NCI-H82 (cell line): ENCODE results near the gene KRTAP3-2.
"Not testable (repeated sequence)": the region's sequence is repeated elsewhere in the genome, so short reads cannot be mapped to it uniquely, and the experiment has no call there.

ENCODE experiments used
- DNase-seq: peaks from one replicate; lab custom pipeline; 2025; lab: John Stamatoyannopoulos, UW

Gene KRTAP3-2

DNA sequence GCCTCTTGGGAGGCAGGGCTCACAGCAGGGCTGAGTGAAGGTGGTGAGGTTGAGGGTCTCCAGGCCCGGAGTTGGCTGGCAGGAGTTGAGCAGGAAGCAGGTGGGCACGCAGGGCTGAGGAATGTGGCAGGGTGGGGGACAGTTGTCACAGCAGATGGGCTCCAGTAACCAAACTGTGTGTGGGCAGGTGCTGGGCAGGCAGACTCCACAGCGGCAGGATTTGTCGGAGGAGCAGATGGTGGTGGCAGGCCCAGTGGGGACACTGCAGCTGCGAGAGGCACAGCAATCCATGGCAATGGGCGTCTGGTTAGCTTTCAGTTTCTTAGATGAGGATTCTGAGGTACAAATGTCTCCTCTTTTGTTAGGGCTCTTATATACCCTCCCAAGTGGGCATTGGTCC is at the start of gene KRTAP3-2:
TSS of gene KRTAP3-2 (minus strand) at position 344 of the 400 bp plus-strand sequence. CDS start at position 291, 53 bp downstream.
- peak; percentile 5 for DNase-seq

DNA sequence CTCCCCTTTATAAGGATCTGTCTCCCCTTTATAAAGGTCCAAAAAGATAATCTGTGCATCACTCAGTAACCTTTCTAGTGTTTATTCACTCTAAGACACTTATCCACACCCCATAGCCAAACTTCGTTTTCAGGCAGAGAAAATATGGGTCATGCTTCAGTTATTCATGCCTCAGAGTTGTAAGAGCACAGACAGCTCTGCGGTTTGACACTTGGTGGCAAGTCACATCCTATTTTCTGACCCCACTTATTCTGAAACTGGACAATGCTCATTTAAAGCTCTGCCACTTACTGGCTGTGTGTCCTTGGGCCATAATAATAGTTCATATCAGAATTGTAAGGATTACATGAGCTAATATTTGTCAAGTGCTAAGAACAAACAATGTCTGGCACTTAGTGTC is 49.4 kb upstream of the KRTAP3-2 start:
- DNase-seq: no peak

DNA sequence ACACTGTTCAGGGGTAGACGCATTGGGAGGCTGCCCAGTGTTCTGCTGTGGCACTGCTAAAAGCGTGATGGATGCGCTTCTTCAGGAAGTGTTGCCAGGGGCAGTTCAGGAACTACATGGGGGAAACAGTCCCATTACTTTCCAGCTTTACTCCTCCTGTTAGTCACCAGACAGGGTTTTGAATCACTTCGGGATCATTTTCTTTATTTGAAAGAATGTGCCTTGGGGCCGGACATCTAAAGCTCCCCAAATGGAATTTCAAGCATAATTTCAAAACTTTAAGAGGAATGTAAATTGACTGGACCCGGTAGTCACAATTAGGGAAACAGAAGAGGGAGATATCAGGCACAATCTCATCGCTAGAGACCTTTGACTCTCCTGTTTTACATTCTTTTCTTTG is 48.7 kb upstream of the KRTAP3-2 start:
- no peak for DNase-seq

DNA sequence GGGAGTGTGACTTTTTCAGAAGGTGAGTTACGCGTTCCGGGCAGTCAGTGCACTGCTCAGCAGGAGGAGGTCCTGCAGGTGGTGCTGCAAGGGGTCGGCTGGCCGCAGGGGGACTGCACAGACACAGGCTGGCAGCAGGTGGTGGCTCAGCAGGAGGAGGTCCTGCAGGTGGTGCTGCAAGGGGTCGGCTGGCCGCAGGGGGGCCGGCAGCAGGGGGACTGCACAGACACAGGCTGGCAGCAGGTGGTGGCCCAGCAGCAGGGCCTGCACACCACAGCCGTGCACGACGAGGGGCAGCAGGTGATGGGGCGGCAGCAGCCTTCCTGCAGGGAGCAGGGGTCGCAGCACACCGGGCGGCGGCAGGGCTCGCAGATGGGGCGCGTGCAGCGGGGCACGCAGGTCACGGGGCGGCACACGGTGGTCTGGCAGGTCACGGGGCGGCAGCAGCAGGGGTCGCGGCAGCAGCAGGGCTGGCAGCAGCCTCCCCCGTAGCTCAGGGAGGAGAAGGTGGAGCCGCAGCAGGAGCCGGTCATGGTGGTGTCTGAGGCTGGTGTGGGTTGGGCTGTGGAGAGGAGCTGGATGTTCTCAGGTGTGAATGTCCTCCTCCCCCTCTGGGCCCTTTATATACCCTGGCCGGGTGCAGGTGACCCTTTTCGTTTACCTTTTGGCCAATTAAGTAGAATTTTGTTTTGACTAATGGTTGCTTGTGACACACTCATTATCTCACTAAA is 47.2 kb upstream of the KRTAP3-2 start, which contains the start of gene KRTAP2-1:
TSS of gene KRTAP2-1 (minus strand) at position 582 of the 731 bp plus-strand sequence. CDS start at position 533, 49 bp downstream.
- not testable (repeated sequence) for DNase-seq

DNA sequence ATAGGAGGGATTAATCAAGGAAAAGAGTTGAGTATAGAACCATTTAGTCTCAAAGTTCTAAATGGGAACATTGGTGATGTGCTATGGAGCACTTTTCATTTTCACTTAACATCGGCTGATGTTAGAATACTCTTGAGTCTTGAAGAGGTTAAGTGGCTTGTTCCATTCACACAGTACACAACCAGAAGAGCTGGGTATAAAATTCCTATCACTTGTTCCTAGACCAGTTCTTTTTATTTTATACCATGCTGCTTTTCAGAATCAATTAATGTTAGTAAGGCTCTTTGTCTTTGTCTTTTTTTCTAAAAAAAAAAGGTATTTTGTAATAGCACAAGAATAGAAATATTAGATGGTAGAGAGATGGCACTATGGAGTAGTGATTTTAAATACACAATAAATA is 43.2 kb upstream of the KRTAP3-2 start:
- no peak for DNase-seq

DNA sequence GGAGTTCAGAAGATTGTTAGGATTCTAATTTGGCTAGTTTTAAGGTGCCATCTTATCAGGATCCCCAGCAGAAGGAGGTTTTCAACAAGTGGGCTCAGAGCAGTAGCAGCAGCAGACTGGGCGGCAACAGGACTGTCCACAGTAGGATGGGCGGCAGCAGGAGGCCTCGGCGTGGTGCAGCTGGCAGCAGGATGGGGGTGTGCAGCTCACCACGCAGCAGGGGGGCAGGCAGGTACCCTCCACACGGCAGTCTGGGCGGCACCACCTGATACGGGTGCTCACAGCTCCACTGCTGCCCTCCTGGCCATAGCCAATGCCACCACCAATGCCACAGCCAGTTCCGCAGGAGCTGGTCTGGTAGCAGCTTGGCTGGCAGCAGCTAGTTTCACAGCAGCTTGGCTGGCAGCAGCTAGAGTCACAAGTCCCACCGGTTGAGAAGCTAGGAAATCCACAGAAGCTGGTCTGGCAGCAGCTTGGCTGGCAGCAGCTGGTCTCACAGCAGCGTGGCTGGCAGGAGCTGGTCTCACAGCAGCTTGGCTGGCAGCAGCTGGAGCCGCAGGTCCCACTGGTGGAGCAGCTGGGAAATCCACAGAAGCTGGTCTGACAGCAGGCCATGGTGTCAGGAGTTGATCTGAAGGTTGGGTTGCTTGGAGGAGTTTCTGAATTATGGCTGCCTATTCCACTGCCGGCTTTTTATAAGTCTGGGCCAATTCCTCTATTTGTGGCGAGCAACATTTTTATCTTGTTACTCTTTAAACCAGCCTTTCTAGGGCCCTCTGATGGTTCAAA is 41.3 kb upstream of the KRTAP3-2 start, which contains the start of gene KRTAP1-1:
TSS of gene KRTAP1-1 (minus strand) at position 668 of the 789 bp plus-strand sequence. CDS start at position 615, 53 bp downstream.
- DNase-seq: not testable (repeated sequence)

DNA sequence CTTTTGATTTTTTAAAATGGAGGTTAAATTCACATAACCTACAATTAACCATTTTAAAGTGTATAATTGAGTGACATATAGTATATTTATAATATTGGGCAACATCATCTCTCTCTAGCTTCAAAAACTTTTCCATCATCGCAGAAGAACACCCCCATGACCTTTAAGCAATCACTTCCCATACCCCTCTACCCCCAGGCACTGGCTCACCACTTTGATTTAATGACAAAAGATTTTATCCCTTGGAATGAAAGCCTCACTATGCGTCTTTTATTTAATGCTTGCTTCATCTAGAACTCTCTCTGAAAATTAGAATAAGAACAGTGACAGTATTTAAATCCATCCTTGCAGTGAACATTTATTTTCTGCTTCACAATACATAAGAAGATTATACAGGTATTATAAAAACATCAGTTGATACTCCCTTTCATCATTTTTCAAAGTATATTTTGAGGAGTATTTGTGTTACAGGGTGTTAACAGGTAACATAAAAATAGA is 38.2 kb upstream of the KRTAP3-2 start:
- DNase-seq: no peak

DNA sequence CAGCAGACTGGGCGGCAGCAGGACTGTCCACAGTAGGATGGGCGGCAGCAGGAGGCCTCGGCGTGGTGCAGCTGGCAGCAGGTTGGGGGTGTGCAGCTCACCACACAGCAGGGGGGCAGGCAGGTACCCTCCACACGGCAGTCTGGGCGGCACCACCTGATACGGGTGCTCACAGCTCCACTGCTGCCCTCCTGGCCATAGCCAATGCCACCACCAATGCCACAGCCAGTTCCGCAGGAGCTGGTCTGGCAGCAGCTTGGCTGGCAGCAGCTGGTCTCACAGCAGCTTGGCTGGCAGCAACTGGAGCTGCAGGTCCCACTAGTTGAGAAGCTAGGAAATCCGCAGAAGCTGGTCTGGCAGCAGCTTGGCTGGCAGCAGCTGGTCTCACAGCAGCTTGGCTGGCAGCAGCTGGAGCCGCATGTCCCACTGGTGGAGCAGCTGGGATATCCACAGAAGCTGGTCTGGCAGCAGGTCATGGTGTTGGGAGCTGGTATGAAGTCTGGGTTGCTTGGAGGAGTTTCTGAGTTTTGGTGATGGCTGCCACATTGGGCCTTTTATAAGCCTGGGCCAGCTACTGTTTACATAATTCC is 34.7 kb upstream of the KRTAP3-2 start, which contains the start of gene KRTAP1-3:
TSS of gene KRTAP1-3 (minus strand) at position 529 of the 590 bp plus-strand sequence. CDS start at position 476, 53 bp downstream.
- not testable (repeated sequence) for DNase-seq

DNA sequence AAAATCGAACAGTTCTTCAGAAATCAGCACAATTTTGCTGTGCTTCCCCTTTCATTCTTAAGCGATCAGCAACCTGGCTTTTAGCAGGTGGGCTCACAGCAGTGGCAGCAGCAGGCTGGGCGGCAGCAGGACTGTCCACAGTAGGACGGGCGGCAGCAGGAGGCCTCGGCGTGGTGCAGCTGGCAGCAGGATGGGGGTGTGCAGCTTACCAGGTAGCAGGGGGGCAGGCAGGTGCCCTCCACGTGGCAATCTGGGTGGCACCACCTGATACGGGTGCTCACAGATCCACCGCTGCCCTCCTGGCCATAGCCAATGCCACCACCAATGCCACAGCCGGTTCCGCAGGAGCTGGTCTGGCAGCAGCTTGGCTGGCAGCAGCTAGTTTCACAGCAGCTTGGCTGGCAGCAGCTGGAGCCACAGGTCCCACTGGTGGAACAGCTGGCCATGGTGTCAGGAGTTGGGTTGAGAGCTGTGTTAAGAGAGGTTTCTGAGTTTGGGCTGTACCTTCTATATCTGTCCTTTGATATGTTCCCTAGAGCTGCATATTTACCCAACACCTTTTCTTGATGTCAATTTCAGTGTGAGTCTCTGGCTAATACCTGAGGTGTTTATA is 30.0 kb upstream of the KRTAP3-2 start, which contains the start of gene KRTAP1-4:
TSS of gene KRTAP1-4 (minus strand) at position 563 of the 613 bp plus-strand sequence. CDS start at position 446, 117 bp downstream.
- DNase-seq: no peak

DNA sequence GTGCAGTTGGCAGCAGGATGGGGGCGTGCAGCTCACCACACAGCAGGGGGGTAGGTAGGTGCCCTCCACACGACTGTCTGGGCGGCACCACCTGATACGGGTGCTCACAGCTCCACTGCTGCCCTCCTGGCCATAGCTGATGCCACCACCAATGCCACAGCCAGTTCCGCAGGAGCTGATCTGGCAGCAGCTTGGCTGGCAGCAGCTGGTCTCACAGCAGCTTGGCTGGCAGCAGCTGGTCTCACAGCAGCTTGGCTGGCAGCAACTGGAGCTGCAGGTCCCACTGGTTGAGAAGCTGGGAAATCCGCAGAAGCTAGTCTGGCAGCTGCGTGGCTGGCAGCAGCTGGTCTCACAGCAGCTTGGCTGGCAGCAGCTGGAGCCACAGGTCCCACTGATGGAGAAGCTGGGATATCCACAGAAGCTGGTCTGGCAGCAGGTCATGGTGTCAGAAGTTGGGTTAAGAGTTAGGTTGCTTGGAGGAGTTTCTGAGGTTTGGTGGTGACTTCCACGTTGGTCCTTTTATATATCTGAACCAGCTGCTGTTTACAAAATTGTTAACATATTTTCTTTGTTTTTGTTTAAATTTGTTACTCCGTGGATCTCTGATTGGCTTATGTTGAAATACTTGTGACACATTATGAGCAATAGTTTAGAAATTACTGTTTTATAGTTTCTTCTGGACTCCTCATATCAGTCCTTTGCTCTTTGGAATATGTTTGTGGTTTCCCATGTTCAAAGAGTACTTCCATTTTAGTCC is 27.2 kb upstream of the KRTAP3-2 start, which contains the start of gene KRTAP1-5:
TSS of gene KRTAP1-5 (minus strand) at position 494 of the 757 bp plus-strand sequence. CDS start at position 441, 53 bp downstream.
- no peak for DNase-seq

DNA sequence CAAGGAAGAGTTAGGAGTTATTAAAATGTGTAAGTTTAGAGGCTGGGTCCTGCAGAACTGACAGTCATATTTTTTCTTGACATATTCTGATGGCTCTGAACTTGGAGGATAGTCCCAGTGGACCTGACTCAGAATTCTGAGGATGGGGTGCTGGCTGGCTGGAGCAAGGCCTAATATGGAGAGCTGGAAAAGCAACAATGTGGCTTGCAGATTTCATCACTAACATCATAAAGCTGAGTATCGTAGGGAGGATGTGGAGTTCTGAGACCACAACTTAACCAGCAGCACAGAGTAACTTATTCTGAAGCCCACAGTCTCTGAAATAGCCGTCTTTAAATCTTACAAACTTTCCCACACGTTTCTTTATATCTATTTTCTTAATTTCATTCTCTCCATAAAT is 25.0 kb upstream of the KRTAP3-2 start:
- DNase-seq: no peak

DNA sequence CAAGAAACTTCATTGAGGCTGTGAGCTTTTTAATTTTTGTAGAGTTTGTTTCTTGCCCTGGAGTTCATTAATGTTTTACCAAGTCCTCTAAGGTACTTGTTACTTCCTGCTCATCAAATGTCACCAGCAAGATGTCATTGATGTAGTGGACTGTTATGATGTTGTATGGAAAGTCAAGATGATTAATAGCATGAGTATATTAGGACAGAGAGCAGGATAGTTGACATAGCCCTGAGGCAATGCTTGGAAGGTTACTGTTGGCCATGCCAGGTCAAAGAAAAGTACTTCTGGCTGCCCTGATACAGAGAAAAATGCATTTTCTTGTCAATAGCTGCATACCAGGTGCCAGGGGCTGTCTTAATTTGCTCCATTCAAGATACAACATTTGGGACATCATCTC is 20.6 kb upstream of the KRTAP3-2 start:
- DNase-seq: no peak

DNA sequence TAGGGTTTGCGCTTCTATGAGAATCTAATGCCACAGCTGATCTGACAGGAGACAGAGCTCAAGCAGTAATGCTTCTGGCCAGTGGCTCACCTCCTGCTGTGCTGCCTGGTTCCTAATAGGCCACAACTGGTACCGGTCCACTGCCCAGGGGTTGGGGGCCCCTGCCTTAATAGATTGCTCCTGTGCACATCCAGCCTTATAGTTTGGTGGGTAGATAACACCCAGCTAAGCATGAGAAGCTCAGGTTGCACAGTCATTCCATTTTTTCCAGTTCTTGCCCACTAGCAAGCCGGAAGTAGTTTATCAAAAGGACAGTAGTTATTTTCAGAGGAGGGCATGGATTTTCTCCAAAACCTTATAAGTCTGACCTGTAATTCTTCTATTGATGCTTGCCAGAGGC is 19.7 kb upstream of the KRTAP3-2 start:
- no peak for DNase-seq

DNA sequence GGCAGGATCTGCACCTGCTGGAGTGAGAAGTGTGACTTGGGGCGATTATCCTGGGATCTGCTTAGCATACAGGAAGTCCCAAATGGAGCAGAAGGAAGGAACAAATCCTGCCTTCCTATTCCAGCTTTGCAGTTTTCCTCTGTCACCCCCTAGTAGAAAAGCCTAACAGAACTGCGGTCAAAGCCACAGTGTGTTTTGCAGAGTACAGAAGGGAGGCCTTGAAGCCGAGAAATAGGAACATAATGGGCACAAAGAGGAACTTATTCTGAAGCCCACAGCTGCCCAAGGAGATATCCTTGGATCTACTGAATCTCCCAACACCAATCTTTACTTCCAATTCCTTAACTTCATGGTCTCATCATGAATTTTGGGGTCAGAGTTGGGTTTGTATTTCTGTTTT is 18.8 kb upstream of the KRTAP3-2 start:
- DNase-seq: no peak

DNA sequence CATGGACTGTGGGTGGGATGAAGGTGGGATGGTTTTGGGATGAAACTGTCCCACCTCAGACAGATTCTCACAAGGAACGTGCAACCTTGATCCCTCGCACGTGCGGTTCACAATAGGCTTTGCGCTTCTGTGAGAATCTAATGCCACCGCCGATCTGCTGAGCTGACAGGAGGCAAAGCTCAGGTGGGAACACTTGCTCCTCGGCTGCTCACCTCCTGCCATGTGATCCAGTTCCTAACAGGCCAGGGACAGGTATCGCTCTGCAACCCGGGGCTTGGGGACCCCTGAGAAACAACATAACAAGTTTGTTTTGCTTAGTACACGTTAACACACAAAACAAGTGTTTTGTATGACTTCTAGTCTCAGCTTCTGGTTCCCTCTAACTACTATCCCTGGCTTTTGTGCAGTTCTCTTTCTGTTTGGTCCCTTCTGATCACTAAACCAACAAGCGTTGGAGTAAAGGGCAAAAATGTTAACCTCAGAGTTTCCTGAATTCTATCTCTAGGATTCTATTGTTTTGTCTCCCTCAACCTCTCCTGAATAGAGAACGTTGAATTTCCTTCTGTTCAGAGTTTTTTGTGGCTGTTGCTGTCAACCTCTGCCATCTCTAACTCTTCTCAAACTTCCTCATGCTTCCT is 17.0 kb upstream of the KRTAP3-2 start:
- no peak for DNase-seq

DNA sequence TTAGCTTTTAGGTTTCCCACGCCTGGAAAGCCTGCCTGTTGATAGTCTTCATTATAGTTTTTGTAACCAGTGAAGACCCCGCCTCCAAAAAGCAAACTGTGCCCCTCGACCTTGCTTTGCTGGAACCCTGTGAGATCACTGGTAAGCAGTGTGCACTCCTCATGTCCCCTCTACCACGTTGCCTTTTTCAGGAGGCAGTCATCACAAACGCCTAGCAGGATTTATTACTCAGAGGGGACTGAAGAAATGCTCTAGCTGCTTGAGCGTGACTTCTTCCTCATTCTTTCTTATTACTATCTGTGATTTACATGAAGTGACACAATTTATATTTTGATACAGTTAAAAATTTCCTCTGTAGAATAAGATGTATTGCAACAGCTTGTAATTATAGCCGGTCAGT is 15.7 kb upstream of the KRTAP3-2 start:
- DNase-seq: no peak

DNA sequence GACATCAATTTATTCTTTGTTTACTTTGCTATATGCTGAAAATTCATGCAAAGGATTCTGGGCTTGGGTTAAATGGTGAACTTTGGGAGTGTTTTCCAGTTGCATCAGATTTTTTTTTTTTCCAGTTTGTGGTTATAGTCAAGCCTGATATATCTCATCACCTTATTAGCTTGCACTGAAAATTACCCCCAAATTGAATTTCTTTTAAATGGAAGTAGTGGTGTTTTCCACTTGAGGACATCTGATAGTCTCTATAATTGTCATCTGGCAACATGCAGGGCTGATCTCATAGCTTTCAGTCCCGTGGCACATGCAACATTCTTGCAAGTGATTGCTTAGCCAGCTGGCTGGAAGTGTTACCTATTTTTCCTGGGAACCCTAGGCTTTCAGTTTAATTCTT is 13.9 kb upstream of the KRTAP3-2 start:
- no peak for DNase-seq

DNA sequence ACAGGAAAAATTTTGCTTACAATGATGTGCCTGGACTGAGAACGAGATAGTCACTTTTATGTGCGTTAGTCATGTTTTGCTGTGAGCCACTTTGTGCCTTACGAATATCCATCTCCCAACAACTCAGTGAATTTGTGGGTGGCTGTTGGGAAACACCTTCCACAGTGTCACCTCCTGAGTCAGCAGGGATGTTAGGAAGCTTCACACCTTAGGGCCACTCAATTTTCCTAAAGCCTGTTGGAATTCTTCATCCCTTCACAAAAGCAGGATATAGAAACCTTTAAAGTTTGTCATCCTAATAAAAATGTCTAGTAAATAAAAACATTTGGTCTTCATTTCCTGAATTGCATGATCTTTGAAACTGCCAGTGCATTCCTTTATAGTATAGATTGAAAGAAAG is 13.5 kb upstream of the KRTAP3-2 start:
- no peak for DNase-seq

DNA sequence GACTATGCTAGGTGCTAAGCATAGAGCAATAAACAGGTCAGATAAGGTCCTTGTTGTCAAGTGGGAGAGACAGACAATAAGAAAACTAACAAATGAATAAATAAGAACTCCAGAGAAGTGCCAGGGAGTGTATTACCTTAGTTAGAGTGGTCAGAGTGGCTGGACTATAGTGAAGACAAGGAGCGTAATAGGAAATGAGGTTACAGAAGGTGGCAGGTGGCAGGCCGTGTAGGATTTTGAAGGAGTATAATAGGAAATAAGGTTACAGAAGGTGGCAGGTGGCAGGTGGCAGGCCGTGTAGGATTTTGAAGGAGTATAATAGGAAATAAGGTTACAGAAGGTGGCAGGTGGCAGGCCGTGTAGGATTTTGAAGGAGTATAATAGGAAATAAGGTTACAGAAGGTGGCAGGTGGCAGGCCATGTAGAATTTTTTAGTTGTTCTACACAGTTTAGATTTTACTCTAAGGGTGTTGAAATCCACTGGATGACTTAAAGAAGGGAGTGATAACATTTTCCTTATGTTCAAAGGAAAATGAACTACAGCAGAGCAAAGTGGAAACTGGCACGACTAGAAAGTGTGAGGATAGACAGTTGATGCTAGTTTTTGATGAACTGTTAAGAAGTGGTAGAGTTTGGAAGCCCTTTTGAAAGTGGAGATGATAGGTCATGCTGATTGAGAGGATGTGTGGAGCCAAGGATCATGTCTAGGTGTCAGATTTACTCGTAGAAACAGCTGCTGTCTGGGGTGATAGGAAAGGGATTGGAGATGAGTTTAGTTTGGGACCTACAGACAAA is 12.8 kb upstream of the KRTAP3-2 start:
- no peak for DNase-seq
